GM23338 (cell line): ENCODE measurements around the gene ALDH16A1. TPM values are rescaled to one million over a fixed set of nuclear protein-coding genes. Genes with fewer than 3 reads are reported as not detected.

Experiments
- ATAC-seq: fragments of 200-7000 bp; cut with Tn5 transposase; 3 replicates; pipeline ENCODE4 v1.9.1; 2020
- DNase-seq: peaks from one replicate; pipeline ENCODE4 v3.0.0-alpha.2; 2015; ENCODE audit warnings: low spot score
- H2AFZ ChIP-seq: fragments of 200-600 bp; sonication (generic); 2 replicates; pipeline ENCODE4 v1.8.0; 2016; ENCODE audit warnings: antibody characterized with exemption, mild to moderate bottlenecking, moderate library complexity
- H3F3A ChIP-seq: fragments of 200-600 bp; sonication (generic); replicated peaks from 2 replicates; pipeline ENCODE4 v1.8.0; 2017; ENCODE audit warnings: antibody characterized with exemption, mixed run types, low read depth
- H3K27ac ChIP-seq: fragments of 200-600 bp; sonication (generic); 2 replicates; pipeline ENCODE4 v1.6.1; 2016; ENCODE audit warnings: low read depth
- H3K27me3 ChIP-seq: fragments of 200-600 bp; sonication (generic); 2 replicates; pipeline ENCODE4 v1.8.0; 2016; ENCODE audit warnings: mild to moderate bottlenecking, mixed run types, moderate library complexity; ENCODE audit not compliant: insufficient read depth
- H3K36me3 ChIP-seq: fragments of 200-600 bp; sonication (generic); 2 replicates; pipeline ENCODE4 v1.8.0; 2016; ENCODE audit warnings: mild to moderate bottlenecking; ENCODE audit not compliant: insufficient read depth
- H3K4me1 ChIP-seq: fragments of 200-600 bp; sonication (generic); 2 replicates; pipeline ENCODE4 v1.8.0; 2016; ENCODE audit warnings: mild to moderate bottlenecking, moderate library complexity; ENCODE audit not compliant: insufficient read depth
- H3K4me2 ChIP-seq: fragments of 200-600 bp; sonication (generic); 2 replicates; pipeline ENCODE4 v1.7.1; 2017; ENCODE audit warnings: mixed run types
- H3K4me3 ChIP-seq: fragments of 200-600 bp; sonication (generic); 2 replicates; pipeline ENCODE4 v1.6.1; 2016; ENCODE audit warnings: mixed run types
- H3K79me2 ChIP-seq: fragments of 200-600 bp; sonication (generic); replicated peaks from 2 replicates; pipeline ENCODE4 v1.8.0; 2017; ENCODE audit warnings: mild to moderate bottlenecking; ENCODE audit not compliant: insufficient read depth
- H3K9me2 ChIP-seq: fragments of 200-600 bp; sonication (generic); 2 replicates; pipeline ENCODE4 v1.8.0; 2017; ENCODE audit not compliant: insufficient read depth
- H4K20me1 ChIP-seq: fragments of 200-600 bp; sonication (generic); replicated peaks from 2 replicates; pipeline ENCODE4 v1.8.0; 2017; ENCODE audit warnings: mild to moderate bottlenecking; ENCODE audit not compliant: insufficient read depth
- H3K27ac Mint-ChIP-seq: 2 replicates; pipeline ENCODE4 v1.8.0; 2020; ENCODE audit warnings: inconsistent platforms, mild to moderate bottlenecking, moderate library complexity, mixed read lengths
- H3K27me3 Mint-ChIP-seq: 3 replicates; pipeline ENCODE4 v1.8.0; 2022; ENCODE audit warnings: low read depth, mild to moderate bottlenecking, moderate library complexity, mixed read lengths, inconsistent platforms; ENCODE audit not compliant: insufficient read depth, poor library complexity
- H3K36me3 Mint-ChIP-seq: 3 replicates; pipeline ENCODE4 v1.8.0; 2021; ENCODE audit warnings: low read depth, mild to moderate bottlenecking, inconsistent platforms, moderate library complexity, mixed read lengths
- H3K4me1 Mint-ChIP-seq: 3 replicates; pipeline ENCODE4 v1.8.0; 2020; ENCODE audit warnings: mild to moderate bottlenecking, inconsistent platforms, mixed read lengths
- H3K4me3 Mint-ChIP-seq: 3 replicates; pipeline ENCODE4 v1.8.0; 2021; ENCODE audit warnings: moderate library complexity, mild to moderate bottlenecking, inconsistent platforms, mixed read lengths
- H3K9me3 Mint-ChIP-seq: 3 replicates; pipeline ENCODE4 v1.8.0; 2020; ENCODE audit warnings: moderate library complexity, mild to moderate bottlenecking, inconsistent platforms, mixed read lengths
- CREB1 ChIP-seq: fragments of 250-450 bp; sonication (Bioruptor Pico); IDR thresholded peaks from 2 replicates; pipeline ENCODE4 v1.5.0; 2020; ENCODE audit warnings: low read depth, mild to moderate bottlenecking, moderate library complexity
- CTCF ChIP-seq, 2 experiments: fragments of 200-600 bp in 1 of 2; sonication (generic) in 1 of 2; conservative IDR thresholded peaks; 2 replicates each; pipeline versions ENCODE4 v1.5.1 to v1.6.1; 2016 to 2017; ENCODE audit warnings: antibody characterized with exemption in 2 of 2, low read depth in 2 of 2, mild to moderate bottlenecking in 2 of 2, moderate library complexity in 1 of 2
- ETS1 ChIP-seq: IDR thresholded peaks from 2 replicates; pipeline ENCODE4 v1.6.1; 2016; ENCODE audit warnings: antibody characterized with exemption
- EZH2 ChIP-seq: fragments of 200-600 bp; sonication (generic); IDR thresholded peaks from one replicate; pipeline ENCODE4 v1.8.0; 2017; ENCODE audit warnings: antibody characterized with exemption, mild to moderate bottlenecking, low read depth; ENCODE audit not compliant: unreplicated experiment
- JUNB ChIP-seq: IDR thresholded peaks from one replicate; pipeline ENCODE4 v1.6.1; 2016; ENCODE audit warnings: antibody characterized with exemption; ENCODE audit not compliant: unreplicated experiment
- REST ChIP-seq: IDR thresholded peaks from one replicate; pipeline ENCODE4 v1.6.1; 2018; ENCODE audit warnings: antibody characterized with exemption; ENCODE audit not compliant: unreplicated experiment
- STAT1 ChIP-seq: IDR thresholded peaks from one replicate; pipeline ENCODE4 v1.6.1; 2016; ENCODE audit warnings: antibody characterized with exemption; ENCODE audit not compliant: unreplicated experiment
- ZNF114 ChIP-seq: fragments of 250-450 bp; sonication (Bioruptor Pico); IDR thresholded peaks from 2 replicates; pipeline ENCODE4 v1.5.0; 2020; ENCODE audit warnings: mild to moderate bottlenecking, moderate library complexity
- ZNF462 ChIP-seq: fragments of 250-450 bp; sonication (Bioruptor Pico); IDR thresholded peaks from 2 replicates; pipeline ENCODE4 v1.5.0; 2020; ENCODE audit warnings: mild to moderate bottlenecking, moderate library complexity
- polyA plus RNA-seq: library from polyadenylated mRNA; unstranded; fragments of >200 nt; fragmentation: Nextera tagmentation; extraction: Ambion mirVana; gene quantifications from 2 replicates; pipeline ENCODE4 v1.2.1, GENCODE V29; 2016
- total RNA-seq: library from RNA; depleted of rRNA; stranded (reverse); fragments of >200 nt; shearing (Covaris generic); gene quantifications from 2 replicates; pipeline ENCODE4 v1.2.3, GENCODE V29; 2014

The ALDH16A1 gene
- total and polyA plus RNA-seq, 2 experiments from 2014 or later: 16.8 to 57.3 TPM

GRCh38 chr19:49468746-49469447, 15.9 kb downstream of the ALDH16A1 start (continued):
- no peak for TF ChIP-seq CREB1 (CRISPR knock-in tag)
- no peak for TF ChIP-seq EZH2
- no peak for TF ChIP-seq ETS1
- no peak for TF ChIP-seq ZNF114 (CRISPR knock-in tag)
- no peak for TF ChIP-seq JUNB

GRCh38 chr19:49469828-49470614, 17.0 kb downstream of the ALDH16A1 start:
- Histone ChIP-seq H2AFZ (no peak overlapping the region), H3K9me2 (no peaks in the 10 kb centered on the region), H3K27ac (peak overlapping the region; percentile 32; the same call in 1 of the 2 replicates), H3K36me3 (no peaks in the 10 kb centered on the region), H4K20me1 (no peaks in the 10 kb centered on the region; the same call in 1 of the 2 replicates), H3K79me2 (no peaks in the 10 kb centered on the region), H3K4me2 (no peak overlapping the region), H3K27me3 (no peaks in the 10 kb centered on the region; the same call in 1 of the 2 replicates), H3K4me1 (peaks cover 9% of the 10 kb centered on the region; the same call in 1 of the 2 replicates), H3F3A (0 out of 2 replicates have a peak, but pooled peaks cover 19% of the 10 kb centered on the region), H3K4me3 (no peak overlapping the region)
- Mint-ChIP-seq H3K36me3 (peaks cover 21% of the 10 kb centered on the region), H3K4me3 (no peak overlapping the region), H3K4me1 (peaks cover 6% of the 10 kb centered on the region), H3K9me3 (no peaks in the 10 kb centered on the region), H3K27me3 (peaks cover 14% of the 10 kb centered on the region), H3K27ac (no peak overlapping the region)
- ATAC-seq (peak; percentile 11), DNase-seq (peak; percentile 53)
- no peak for TF ChIP-seq EZH2
- TF ChIP-seq ZNF462 (CRISPR knock-in tag): no peak
- TF ChIP-seq REST: no peak
- no peak for TF ChIP-seq STAT1
- peak; percentile 45 to 69 for TF ChIP-seq CTCF (conservative IDR thresholded peaks at IDR 0.05; ENCODE audit: low read depth in 2 of 2)
